Glutamatergic neuron (in vitro differentiated cells): ENCODE measurements around the gene AKT1. TPM values are rescaled to one million over a fixed set of nuclear protein-coding genes. Genes with fewer than 3 reads are reported as not detected.
A peak's percentile ranks its signal among the peaks of the same experiment; 100 is the strongest.
"Not testable (repeated sequence)": the region's sequence is repeated elsewhere in the genome, so short reads cannot be mapped to it uniquely, and the experiment has no call there.

ENCODE experiments used
- DNase-seq: peaks from one replicate; pipeline ENCODE4 v3.0.0; 2022
- H3K27ac Mint-ChIP-seq: one replicate; pipeline ENCODE4 v1.8.0; 2020; ENCODE audit warnings: mild to moderate bottlenecking, mixed read lengths, inconsistent platforms; ENCODE audit not compliant: unreplicated experiment
- H3K27me3 Mint-ChIP-seq: one replicate; pipeline ENCODE4 v1.8.0; 2020; ENCODE audit warnings: mild to moderate bottlenecking, moderate library complexity, mixed read lengths, inconsistent platforms; ENCODE audit not compliant: unreplicated experiment
- H3K36me3 Mint-ChIP-seq: one replicate; pipeline ENCODE4 v1.8.0; 2020; ENCODE audit warnings: mild to moderate bottlenecking, mixed read lengths, inconsistent platforms; ENCODE audit not compliant: unreplicated experiment
- H3K4me1 Mint-ChIP-seq: one replicate; pipeline ENCODE4 v1.8.0; 2020; ENCODE audit warnings: mild to moderate bottlenecking, low read depth, mixed read lengths, inconsistent platforms; ENCODE audit not compliant: unreplicated experiment
- H3K4me3 Mint-ChIP-seq: one replicate; pipeline ENCODE4 v1.8.0; 2020; ENCODE audit warnings: mild to moderate bottlenecking, mixed read lengths, inconsistent platforms; ENCODE audit not compliant: unreplicated experiment
- H3K9me3 Mint-ChIP-seq: one replicate; pipeline ENCODE4 v1.8.0; 2020; ENCODE audit warnings: mild to moderate bottlenecking, moderate library complexity, mixed read lengths, inconsistent platforms; ENCODE audit not compliant: unreplicated experiment
- total RNA-seq: library from RNA; stranded (reverse); fragmentation: NEBNext Ultra II Directional; extraction: Animal tissue kit (Norgen Biotek cat#: 25700); gene quantifications from one replicate; pipeline ENCODE4 v1.2.1, GENCODE V29; 2021; ENCODE audit not compliant: unreplicated experiment
- TF ChIP-seq, protein P1 (sequence below): fragments of 200-600 bp; sonication (generic); IDR thresholded peaks from one replicate; pipeline ENCODE4 v1.5.0; 2021; ENCODE audit not compliant: partially characterized antibody, unreplicated experiment

Gene AKT1
- total RNA-seq, 1 donor from 2014 or later: 300 TPM

GRCh38 chr14:104729835-104730181 lies 65.7 kb downstream of the AKT1 start:
- no peak overlapping the region for H3K27ac Mint-ChIP-seq
- no peaks in the 10 kb centered on the region for H3K4me1 Mint-ChIP-seq
- DNase-seq: no peak
- peaks cover 8% of the 10 kb centered on the region for H3K27me3 Mint-ChIP-seq
- TF ChIP-seq, protein P1, sequence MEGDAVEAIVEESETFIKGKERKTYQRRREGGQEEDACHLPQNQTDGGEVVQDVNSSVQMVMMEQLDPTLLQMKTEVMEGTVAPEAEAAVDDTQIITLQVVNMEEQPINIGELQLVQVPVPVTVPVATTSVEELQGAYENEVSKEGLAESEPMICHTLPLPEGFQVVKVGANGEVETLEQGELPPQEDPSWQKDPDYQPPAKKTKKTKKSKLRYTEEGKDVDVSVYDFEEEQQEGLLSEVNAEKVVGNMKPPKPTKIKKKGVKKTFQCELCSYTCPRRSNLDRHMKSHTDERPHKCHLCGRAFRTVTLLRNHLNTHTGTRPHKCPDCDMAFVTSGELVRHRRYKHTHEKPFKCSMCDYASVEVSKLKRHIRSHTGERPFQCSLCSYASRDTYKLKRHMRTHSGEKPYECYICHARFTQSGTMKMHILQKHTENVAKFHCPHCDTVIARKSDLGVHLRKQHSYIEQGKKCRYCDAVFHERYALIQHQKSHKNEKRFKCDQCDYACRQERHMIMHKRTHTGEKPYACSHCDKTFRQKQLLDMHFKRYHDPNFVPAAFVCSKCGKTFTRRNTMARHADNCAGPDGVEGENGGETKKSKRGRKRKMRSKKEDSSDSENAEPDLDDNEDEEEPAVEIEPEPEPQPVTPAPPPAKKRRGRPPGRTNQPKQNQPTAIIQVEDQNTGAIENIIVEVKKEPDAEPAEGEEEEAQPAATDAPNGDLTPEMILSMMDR: no peak
- peaks cover 5% of the 10 kb centered on the region for H3K9me3 Mint-ChIP-seq
- no peaks in the 10 kb centered on the region for H3K36me3 Mint-ChIP-seq
- H3K4me3 Mint-ChIP-seq: no peak overlapping the region

DNA sequence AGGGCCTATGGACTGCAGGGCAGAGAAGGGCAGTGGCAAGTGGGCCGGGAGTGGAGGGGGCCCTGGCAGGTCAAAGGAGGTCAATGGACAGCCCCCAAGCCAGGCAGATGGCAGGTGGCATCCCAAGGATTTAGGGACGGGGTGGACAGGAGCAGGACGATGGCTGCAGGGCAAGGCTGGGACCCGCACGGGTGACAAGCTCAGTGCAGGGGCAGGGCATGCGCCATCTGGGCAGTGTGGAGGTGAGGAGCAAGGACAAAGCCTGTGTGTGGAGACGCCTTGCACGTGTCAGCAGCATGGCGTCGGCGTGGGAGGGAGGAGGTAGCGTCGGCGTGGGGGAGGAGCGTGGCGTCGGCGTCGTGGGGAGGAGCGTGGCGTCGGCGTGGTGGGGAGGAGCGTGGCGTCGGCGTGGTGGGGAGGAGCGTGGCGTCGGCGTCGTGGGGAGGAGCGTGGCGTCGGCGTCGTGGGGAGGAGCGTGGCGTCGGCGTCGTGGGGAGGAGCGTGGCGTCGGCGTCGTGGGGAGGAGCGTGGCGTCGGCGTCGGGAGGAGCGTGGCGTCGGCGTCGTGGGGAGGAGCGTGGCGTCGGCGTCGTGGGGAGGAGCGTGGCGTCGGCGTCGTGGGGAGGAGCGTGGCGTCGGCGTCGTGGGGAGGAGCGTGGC lies 66.2 kb downstream of the AKT1 start:
- not testable (repeated sequence) for H3K4me3 Mint-ChIP-seq, H3K27me3 Mint-ChIP-seq, H3K4me1 Mint-ChIP-seq, H3K36me3 Mint-ChIP-seq, DNase-seq, H3K27ac Mint-ChIP-seq, H3K9me3 Mint-ChIP-seq

DNA sequence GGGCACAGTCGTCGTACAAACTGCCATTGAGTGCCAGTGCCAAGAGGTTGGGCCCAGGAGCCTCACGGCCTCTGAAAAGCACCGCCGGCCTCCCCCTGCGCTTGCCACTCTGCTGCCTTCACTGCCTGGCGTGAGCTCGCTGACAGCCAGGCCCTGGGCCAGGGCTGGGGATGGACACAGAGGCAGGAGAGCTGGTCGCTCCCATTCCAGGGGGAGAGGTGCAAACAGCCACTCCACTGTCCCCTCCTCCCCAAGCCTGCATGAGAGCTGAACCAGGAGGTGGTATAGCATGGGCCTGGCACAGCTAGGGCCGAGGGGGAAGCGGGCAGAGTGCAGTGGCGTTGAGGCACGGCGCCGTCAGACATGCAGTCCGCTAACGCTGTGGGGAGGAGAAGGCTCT lies 66.9 kb downstream of the AKT1 start:
- peaks cover 8% of the 10 kb centered on the region for H3K27me3 Mint-ChIP-seq
- H3K27ac Mint-ChIP-seq: no peak overlapping the region
- no peak overlapping the region for H3K4me3 Mint-ChIP-seq
- peaks cover 5% of the 10 kb centered on the region for H3K9me3 Mint-ChIP-seq
- no peaks in the 10 kb centered on the region for H3K36me3 Mint-ChIP-seq
- H3K4me1 Mint-ChIP-seq: no peaks in the 10 kb centered on the region
- TF ChIP-seq, protein P1: no peak
- no peak for DNase-seq

GRCh38 chr14:104726600-104727451 lies 68.7 kb downstream of the AKT1 start:
- peaks cover 9% of the 10 kb centered on the region for H3K27me3 Mint-ChIP-seq
- H3K9me3 Mint-ChIP-seq: peaks cover 8% of the 10 kb centered on the region
- H3K4me1 Mint-ChIP-seq: peaks cover 2% of the 10 kb centered on the region
- no peaks in the 10 kb centered on the region for H3K36me3 Mint-ChIP-seq
- TF ChIP-seq, protein P1: no peak
- H3K4me3 Mint-ChIP-seq: no peak overlapping the region
- DNase-seq: no peak
- no peak overlapping the region for H3K27ac Mint-ChIP-seq

DNA sequence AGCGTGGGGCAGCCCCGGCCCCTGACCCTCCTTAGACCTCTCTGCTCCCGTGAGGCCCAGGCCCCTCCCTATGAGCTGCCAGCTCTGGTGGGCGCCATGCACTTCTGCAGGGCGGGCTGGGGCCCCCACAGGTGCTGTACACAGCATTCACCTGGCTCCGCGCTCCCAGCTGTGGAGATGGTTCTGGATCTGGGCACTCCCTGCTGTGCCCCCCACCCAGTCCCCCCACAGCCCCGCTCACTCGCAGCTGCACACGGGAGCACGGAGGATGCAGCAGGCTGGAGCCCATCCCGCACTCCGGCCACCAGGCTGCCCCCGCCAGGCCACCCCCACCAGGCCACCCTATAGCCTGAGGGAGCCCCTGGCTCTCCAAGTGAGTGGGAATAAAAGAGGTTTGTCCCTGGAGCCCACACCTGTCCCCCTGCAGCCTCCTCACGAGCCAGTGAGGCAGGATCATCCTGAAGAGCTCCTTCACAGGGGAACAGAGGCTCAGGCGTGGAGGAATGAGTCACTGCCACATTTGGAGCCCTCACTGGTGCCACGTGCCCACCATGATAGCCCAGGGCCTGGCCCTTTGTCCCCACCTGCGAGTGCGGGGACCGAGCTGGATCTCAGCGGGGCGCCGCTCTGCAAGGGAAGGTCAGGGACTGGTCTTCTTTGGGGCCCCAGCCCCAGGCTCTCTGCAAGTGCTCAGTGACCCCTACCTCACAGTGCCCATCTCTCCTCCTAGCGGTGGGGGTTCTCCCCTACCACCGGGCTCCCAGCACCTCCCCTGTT lies 69.6 kb downstream of the AKT1 start:
- Mint-ChIP-seq H3K9me3 (peaks cover 8% of the 10 kb centered on the region), H3K4me1 (peaks cover 2% of the 10 kb centered on the region), H3K36me3 (no peaks in the 10 kb centered on the region), H3K4me3 (no peak overlapping the region), H3K27ac (no peak overlapping the region), H3K27me3 (peaks cover 11% of the 10 kb centered on the region)
- TF ChIP-seq, protein P1: peak; percentile 10
- no peak for DNase-seq
